Peyer's patch (tissue), 4 donors: Measurements from ENCODE around the gene EGFL6.

Experiments used
- POLR2A ChIP-seq, 2 donors: fragments of 450-650 bp; IDR thresholded peaks; one replicate each; pipeline ENCODE4 v1.5.1; 2017; ENCODE audit warnings: antibody characterized with exemption in 2 of 2, mild to moderate bottlenecking in 2 of 2, moderate library complexity in 2 of 2
- TF ChIP-seq, protein P1 (sequence below), 6 experiments: fragments of 450-650 bp in 4 of 6; fragments of 200-600 bp in 2 of 6; sonication (generic) in 1 of 6; IDR thresholded peaks; one replicate each; pipeline ENCODE4 v1.5.1; 2017 to 2019; ENCODE audit warnings: antibody characterized with exemption in 6 of 6, mild to moderate bottlenecking in 3 of 6, moderate library complexity in 1 of 6

DNA sequence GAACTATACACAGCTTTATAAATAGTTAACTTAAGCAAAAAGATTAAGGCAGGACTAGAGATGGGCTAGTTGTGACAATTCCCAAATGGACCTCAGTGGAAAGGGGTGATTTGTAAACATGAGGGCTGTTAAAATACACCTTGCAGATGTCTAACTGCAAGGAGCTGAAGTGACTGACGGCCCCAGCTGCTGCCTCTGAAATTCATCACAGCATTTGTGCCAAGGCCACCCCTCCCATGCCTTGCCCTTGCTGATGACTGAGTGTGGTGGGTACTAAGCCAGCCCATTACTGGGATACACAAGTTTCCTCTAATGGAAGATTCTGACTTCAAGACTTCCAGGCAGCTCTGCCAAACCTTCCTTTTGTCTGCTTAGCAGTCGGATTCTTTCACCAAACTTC, 23.7 kb upstream of the EGFL6 start:
- TF ChIP-seq, protein P1, sequence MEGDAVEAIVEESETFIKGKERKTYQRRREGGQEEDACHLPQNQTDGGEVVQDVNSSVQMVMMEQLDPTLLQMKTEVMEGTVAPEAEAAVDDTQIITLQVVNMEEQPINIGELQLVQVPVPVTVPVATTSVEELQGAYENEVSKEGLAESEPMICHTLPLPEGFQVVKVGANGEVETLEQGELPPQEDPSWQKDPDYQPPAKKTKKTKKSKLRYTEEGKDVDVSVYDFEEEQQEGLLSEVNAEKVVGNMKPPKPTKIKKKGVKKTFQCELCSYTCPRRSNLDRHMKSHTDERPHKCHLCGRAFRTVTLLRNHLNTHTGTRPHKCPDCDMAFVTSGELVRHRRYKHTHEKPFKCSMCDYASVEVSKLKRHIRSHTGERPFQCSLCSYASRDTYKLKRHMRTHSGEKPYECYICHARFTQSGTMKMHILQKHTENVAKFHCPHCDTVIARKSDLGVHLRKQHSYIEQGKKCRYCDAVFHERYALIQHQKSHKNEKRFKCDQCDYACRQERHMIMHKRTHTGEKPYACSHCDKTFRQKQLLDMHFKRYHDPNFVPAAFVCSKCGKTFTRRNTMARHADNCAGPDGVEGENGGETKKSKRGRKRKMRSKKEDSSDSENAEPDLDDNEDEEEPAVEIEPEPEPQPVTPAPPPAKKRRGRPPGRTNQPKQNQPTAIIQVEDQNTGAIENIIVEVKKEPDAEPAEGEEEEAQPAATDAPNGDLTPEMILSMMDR (IDR thresholded peaks at IDR 0.05): no peak
- TF ChIP-seq POLR2A (IDR thresholded peaks at IDR 0.05): no peak
